T-helper 1 cell treated with Interleukin-12 subunit alpha and Interleukin-12 subunit beta and Interleukin-4 antibody, amounts not matched to agents 30 ng/mL and 1 ng/mL, for 36 hours (primary cell): Measurements from ENCODE around the gene NINL. TPM values are rescaled to one million over a fixed set of nuclear protein-coding genes. Genes with fewer than 3 reads are reported as not detected.
"Not testable (repeated sequence)": the region's sequence is repeated elsewhere in the genome, so short reads cannot be mapped to it uniquely, and the experiment has no call there.

ENCODE experiments used
- intact Hi-C: fragments of 100-400 bp; cut with micrococcal nuclease; formaldehyde crosslinking; loops from one replicate; pipeline ENCODE4 v1.15.1; 2024
- total RNA-seq: library from RNA; stranded (reverse); gene quantifications from 2 replicates; pipeline ENCODE4 v1.2.3, GENCODE V29; 2022

Gene NINL
- total RNA-seq, 1 donor from 2014 or later, result 2.1 TPM

DNA sequence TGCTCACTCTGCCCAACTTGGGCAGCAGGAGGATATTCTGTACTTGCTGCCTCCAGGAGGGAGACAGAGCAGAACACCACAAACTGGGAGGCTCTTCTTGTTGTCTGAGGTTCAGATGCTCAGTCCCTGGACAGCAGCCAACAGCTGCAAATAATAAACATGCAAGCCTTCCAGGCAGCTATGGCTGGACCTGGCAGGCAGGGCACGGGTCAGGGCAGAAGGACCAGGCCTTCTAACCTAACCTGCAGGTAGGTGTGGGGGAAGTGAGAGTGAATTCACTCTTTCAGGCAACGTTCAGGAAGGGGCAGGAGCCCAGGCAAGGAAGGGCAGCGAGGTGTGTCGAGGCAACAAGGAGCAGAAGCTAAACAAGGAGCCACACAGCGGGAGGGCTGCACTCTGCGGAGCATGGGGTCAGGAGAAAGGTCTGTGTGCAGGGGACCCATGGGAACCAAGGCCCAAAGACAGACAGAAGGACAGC lies 31.5 kb downstream of the NINL start:
- intact Hi-C loops, result no loop called here

DNA sequence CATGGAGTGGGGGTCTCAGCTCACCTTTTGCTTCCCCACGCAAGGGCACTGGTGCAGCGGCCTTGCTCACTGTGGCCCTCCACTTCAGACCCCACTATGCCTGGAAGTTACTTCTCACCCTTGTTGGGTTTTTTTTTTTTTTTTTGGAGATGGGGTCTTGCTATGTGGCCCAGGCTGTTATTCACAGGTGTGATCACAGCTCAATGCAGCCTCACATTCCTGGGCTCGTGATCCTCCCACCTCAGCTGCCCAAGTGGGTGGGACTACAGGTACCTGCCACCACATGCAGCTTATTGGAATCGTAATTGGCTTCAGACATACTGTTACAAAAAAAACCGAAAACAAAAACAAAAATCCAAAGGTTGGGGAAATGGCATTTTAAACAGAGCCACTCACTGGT lies 32.4 kb downstream of the NINL start:
- intact Hi-C loops, result no loop called here

DNA sequence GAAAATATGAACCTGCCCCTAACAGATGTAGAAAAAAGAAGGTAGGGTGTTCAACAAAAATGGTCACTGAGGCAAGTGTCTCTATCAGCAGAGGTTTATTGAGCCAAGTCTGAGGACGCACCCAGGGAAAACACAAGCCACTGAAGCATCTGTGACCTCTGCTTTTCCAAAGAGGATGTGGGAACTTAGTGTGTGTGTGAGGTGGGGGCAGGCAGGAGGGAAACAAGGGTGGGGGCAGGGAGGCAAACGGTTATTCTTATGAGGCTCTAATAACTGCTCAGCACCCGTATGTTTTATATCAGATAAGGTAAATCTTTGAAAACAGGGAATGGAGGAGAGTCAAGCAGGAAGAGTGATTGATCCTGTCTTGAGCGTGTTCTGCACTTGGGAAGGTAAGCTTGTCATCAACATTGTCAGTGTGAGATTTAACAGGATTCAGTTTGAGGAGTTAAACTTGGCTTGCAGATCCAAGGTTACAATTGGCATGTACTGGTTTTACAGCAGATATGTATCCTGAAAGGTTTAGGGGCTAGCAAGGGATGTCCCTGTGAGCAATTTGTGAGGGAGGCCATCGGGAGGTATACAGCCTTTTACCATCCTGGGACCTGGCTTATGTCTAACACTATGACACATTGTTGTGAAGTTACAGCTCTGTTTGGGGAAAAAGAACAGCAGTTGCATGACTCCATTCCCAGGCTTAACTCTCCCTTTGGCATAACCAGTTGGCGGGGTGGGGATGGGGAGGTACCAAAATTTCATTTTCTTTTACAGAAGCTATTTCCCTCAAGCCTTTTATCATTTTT lies 33.7 kb downstream of the NINL start:
- intact Hi-C loops, result no loop called here

DNA sequence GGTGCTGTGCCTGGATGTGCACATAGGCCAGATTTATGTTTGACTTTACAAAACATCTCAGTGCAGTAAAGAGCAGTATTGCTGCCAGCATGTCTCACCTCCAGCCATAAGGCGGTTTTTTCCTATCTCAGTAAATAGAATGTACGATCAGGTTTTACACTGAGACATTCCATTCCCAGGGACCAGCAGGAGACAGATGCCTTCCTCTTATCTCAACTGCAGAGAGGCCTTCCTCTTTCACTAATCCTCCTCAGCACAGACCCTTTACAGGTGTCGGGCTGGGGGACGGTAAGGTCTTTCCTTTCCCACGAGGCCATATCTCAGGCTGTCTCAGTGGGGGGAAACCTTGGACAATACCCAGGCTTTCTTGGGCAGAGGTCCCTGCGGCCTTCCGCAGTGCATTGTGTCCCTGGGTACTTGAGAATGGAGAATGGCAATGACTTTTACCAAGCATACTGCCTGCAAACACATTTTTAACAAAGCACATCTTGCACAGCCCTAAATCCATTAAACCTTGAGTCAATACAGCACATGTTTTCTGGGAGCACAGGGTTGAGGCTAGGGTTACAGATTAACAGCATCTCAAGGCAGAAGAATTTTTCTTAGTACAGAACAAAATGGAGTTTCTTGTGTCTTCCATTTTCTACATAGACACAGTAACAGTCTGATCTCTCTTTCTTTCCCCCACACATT lies 34.5 kb downstream of the NINL start:
- intact Hi-C loops, result not testable (repeated sequence)

DNA sequence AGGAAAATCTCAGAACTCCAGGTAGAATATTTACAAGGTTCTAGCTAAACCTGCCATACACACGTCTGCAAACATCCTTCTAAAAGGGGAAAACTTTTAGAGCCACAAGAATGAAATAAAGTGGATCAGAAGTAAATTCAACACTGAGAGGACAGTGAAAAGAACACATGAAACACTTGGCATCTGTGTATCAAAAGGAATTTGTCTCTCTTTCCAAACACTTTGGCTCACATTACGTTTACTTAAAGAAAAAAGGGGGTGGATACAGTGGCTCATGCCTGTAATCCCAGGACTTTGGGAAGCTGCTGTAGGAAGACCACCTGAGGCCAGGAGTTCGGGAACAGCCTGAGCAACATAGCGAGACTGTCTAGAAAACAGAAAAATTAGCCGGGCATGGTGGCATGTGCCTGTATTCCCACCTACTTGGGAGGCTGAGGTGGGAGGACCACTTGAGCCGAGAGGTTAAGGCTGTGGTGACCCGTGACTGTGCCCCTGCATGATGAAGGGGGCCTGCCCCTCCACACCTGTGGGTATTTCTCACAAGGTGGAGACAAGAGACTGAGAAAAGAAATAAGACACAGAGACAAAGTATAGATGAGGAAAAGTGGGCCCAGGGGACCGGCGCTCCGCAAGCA lies 35.4 kb downstream of the NINL start:
- intact Hi-C loops, result no loop called here

DNA sequence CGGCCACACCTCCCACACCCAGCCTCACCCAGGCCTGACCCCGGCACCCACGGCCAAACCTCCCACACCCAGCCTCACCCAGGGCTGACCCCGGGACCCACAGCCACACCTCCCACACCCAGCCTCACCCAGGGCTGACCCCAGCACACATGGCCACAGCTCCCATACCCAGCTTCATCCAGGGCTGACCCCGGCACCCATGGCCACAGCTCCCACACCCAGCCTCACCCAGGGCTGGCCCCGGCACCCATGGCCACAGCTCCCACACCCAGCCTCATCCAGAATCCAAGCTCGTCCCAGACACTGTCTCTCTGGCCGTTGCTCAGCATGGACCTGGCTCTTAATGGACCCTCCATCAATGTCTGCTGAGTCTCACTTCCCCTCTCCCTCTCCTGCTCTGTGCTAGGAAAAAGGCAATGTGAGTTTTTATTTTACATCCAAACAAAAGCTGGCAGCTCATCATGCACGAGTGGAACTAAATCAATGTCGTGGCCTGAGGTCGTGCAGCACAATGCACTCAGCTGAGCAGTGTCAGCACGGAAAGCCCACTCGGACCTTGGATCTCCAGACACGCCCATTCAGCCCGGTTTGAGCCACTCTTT lies 36.1 kb downstream of the NINL start:
- intact Hi-C loops, result no loop called here

DNA sequence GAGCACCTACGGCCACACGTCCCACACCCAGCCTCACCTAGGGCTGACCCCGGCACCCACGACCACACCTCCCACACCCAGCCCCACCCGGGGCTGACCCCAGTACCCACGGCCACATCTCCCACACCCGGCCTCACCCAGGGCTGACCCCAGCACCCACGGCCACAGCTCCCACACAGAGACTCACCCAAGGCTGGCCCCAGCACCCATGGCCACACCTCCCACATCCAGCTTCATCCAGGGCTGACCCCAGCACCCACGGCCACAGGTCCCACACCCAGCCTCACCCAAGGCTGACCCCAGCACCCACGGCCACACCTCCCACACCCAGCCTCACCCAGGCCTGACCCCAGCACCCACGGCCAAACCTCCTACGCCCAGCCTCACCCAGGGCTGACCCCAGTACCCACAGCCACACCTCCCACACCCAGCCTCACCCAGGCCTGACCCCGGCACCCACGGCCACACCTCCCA lies 36.7 kb downstream of the NINL start:
- intact Hi-C loops, result no loop called here

DNA sequence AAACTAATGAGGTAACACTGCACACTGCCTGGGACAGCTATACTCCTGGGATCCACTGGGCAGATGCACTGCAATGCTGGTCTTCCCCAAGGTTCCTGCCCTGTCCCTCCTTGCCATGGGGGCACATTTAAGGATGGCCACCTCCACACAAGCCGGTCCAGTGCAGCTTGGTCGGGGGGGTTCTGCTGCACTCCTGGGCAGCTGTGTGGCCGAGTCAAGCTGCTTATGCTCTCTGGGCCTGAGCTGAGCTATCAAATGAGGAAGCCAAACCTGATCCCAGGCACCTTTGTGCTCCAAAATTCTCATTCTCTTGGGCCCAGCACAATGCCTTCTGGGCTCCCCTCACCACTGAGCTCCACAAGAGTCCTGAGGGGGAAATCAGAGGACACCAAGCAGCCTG lies 37.3 kb downstream of the NINL start:
- intact Hi-C loops, result no loop called here

DNA sequence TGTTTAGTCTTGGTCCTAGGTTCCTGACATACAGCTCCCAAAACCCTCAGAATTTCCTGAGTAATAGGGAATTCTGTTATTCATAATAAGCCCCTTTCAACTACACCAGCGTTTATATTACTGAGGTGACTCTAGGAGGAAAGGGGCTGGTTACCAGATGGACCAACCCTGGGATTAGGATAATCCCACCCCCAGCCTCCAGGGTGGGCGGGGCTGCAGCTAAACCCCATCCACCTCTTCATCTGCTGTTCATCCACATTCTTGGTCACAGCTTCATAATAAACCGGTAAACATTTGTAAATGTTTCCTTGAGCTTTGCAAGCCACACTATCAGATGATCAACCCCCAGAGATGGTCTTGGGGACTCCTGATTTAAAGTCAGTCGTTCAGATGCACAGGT lies 38.3 kb downstream of the NINL start:
- intact Hi-C loops, result no loop called here

DNA sequence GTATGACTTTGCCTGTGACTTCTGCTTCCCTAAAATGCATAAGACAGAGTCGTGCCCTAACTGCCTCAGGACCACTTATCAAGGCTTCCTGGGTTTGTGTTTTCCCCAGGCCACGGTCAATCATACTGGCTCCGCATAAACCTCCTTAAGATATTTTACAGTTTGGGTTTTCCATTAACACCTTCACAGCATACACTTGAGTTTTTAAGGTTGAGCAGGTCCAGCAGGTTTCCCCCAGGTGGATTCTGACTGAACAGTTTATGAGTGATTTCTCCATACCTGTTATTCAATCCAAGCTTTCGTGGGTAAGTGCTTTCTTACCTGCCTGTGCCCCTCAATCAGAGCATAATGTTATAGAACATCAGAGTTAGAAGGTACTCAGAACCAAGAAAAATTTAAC lies 39.3 kb downstream of the NINL start:
- intact Hi-C loops, result no loop called here

DNA sequence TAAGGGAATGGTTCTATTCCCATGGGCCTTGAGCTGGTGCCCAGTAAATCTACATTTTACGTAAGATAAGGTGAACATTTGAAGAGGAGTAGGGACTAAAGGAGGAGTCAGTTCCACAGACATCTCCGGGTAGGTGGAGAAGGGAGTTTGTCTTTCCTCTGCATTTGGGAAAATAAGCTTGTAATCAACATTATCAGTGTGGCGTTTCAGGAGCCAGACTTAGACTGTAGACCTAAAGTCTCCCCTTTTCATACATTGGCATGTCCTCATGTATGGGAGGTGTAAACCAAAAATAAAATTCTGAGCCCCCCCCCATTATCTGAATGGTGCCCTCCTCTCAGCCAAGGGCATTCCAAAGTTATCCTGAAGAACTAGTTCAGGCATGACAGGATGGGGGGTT lies 40.2 kb downstream of the NINL start:
- intact Hi-C loops, result no loop called here

DNA sequence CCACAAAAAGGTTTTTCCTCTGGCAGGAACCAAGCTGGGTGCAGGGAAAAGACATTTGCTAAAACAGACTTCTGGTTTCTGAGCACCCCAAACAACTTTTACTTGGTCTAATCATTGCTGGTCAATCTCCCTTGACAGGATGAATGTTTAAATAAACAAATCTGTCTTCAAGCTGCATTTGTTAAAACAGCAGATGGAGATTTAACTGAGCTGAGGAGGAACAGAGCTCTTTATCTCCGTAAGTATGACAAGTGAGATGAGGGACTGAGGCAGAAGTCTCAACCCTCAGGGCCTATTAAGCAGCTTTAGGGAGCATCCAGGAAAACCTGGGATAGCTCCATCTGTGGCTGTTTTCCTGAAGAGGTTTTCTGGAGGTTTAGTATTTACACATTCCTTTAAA lies 40.6 kb downstream of the NINL start:
- intact Hi-C loops, result no loop called here

DNA sequence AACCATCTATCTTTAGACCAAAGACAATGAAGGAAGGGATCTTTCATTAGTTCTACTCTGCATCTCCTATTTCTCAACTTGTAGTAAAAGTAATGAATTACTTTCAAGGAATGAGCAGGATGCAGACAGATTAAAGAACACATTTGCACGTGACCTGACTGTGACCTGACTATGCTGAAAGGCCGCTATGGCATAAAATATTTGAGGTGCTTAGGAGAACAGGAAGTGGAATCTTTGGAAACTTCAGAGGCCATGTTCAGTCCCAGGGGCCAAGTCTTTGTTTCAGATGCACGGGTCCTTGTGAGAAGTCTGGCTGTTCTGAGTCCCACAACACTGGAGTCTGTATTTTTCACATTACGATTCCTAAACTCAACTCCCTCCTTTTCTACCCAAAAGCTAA lies 41.0 kb downstream of the NINL start:
- intact Hi-C loops, result no loop called here

DNA sequence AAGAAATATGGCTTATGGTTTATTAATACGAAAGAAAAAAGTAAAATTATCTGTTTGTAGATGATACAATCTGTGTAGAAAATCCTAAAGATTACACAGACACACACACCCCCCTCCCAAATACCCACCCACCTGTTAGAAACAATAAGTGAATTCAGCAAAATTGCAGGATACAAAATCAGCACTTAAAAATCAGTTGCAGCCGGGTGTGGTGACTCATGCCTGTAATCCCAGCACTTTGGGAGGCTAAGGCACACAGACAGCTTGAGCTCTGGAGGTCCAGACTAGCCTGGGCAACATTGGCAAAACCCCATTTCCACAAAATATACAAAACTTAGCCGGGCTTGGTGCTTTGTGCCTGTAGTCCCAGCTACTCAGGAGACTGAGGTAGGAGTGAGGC lies 42.3 kb downstream of the NINL start:
- intact Hi-C loops, result no loop called here

DNA sequence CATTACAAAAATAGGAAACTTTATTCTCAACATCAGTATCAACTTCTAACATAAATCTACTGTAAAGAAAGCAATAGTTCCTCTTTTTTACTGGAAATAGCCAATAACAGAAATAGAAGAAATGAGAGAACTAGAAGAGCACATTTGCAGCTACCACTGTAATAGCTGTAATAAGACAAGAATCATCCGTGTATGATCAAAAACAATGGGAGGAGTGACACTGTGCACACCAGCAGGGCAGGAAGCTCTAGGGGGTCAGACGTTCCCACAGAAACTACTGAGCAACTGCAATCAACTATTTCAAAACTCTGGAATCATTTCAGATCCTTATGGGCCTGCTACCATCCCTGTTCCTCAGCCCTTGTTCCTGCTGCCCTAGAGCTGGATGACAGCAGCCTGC lies 43.7 kb downstream of the NINL start:
- intact Hi-C loops, result no loop called here

DNA sequence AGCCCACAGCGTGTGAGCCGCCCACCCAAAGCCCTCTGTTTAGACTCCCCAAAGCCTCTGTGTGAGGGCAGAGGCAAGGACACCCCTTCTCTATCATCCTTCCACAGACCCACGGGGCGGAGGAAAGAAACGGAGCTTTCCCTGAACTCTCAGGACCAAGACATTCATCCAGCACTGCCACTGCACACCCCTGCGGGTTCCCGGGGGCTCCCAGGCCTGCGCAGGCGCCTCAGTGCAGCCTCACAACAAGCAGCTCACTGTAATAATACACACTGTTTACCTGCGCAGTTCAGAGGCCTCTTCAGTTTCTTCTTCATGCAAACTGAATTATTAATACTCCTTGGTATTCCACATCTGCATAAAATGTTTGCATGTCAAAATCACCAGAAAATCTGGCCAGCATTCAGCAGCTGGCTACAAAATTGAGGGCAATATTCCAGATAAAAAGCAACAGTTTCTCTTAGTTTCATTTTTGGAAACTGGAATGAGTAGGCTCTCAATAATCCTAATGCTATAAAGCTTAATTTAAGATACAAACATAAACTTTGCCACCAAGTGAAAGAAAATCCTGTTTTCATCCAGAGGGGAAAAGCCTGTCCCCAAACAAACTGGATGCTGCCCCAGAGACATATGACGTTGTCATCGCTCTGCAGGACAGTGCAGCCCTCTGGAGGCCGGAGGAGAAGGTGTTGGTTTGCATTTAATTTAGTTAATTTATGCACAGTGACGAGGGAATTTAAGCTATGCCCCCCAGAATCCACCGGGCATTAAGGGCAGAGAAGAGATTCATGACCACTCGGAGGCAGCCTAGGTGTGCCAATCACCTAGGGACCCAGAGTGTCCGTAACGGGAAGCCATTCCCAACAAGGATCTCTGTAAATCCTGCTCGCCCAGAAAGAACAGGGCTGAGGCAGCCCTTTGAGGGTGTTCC lies 45.3 kb downstream of the NINL start:
- intact Hi-C loops, result no loop called here

DNA sequence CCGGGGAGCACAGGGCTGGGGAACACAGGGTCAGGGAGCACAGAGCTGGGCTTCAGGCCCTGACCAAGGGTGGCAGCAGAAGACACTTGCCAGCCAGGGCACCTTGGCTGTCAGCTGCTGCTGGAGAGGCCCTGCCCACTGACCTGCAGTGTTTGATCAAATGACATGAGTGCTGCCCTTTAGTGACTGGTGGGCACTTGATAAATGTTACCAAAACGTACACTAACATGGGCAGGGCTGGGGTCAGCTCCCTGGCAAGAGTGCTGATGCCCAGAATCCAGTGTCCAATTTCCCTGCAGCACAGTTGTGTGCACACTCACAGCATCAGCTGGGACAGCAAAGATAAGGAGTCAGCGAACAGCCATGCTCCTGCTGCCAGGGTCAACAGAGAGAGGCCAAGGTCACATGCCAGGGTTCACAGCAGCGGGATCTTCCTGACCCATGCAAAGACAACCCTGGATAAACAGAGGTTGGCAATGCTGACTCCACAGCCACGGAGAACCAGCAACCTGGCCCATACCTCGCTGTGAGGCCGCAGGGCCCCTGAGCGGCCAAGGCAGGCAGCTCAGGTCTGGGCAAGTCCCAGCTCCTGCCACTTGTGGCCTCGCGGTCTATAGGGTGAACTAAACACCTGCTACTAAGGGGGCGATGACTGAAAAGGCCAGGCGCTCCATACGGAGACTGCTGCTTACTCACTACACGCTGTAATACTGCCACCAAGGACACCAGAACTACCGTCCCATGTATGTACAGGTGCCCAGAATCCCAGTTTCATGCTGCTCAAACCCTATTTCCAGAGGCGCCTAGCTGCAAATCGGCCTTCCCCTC lies 46.3 kb downstream of the NINL start:
- intact Hi-C loops, result no loop called here

DNA sequence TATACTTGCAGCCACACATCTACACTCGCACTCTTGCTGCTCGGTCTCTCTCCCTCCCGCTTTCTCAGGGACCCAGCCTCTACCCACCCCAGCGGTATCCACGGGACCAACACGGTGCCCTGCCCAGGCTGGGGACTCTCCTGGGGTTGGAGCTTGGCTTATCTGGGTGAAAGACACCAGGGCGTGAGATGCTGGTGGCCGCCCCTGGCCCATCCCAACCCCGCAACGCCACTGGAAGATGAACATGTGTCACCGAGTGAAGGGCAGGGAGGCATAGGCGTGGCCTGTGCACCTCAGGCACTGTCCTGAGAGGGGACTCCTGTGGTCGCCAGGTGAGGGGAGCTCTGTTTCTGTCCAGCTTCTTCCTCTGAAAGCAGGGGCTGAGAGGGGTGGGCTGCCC lies 47.4 kb downstream of the NINL start:
- intact Hi-C loops, result no loop called here

DNA sequence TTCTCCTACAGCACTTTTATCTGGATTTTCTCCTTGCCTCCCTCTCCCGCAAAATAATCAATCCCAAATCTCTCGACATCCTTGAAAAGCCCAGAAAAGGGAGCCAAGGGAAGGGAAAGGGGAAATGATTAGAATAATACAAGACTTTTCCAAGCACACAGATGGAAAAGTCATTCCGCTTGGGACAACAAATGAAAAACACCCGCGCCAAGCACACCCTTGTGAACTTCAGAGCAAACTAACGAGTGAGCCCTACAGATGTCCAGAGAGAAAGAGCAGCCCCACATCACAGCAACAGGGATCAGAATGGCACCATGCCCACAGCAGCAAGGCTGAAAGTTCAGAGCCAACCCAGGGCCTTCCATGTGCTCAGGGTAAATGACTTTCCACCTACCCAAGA lies 49.6 kb downstream of the NINL start:
- intact Hi-C loops, result no loop called here

DNA sequence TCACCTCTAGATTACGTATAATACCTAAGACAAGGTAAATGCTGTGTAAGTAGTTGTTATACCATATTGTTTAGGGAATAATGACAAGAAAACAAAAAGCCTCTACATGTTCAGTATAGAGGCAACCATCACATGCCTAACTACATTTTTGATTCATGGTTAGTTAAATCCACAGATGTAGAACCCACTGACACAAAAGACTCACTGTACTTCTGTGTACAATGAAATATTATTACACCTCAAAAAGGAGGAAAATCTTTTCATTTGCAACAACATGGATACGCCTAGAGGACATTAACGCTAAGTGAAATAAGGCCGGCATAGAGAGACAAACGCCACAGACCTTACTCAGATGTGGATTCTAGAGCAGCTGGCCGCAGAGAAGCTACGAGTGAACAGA lies 50.5 kb downstream of the NINL start:
- intact Hi-C loops, result no loop called here
